IMR-90 (cell line): ENCODE measurements around the gene GRAMD1A. TPM values are rescaled to one million over a fixed set of nuclear protein-coding genes. Genes with fewer than 3 reads are reported as not detected.

Source experiments
- ATAC-seq: fragments of 200-7000 bp; cut with Tn5 transposase; 2 replicates; pipeline ENCODE4 v1.9.1; 2020; ENCODE audit warnings: low read depth, mild to moderate bottlenecking, moderate library complexity
- BruUV-seq: library from RNA; stranded (reverse); fragments of 400-500 nt; replicated peaks from 2 replicates; lab custom pipeline; 2021; lab: Mats Ljungman, UMichigan
- CTCF ChIA-PET: fragments of 300-600 bp; formaldehyde crosslinking; extraction: SDS; loops from one replicate; lab custom pipeline; 2021; ENCODE audit warnings: antibody characterized with exemption; lab: Yijun Ruan, JAX
- POLR2A ChIA-PET: fragments of 300-600 bp; sonication (Branson Sonifier 250); formaldehyde crosslinking; loops from one replicate; lab custom pipeline; 2022; ENCODE audit warnings: antibody characterized with exemption; ENCODE audit not compliant: unreplicated experiment; lab: Charles Lee
- DNase-seq: peaks from one replicate; pipeline ENCODE4 v3.0.0; 2013
- H2AFZ ChIP-seq: replicated peaks from 2 replicates; pipeline ENCODE3; 2013; ENCODE audit warnings: low read length, mild to moderate bottlenecking; ENCODE audit not compliant: poor library complexity
- H2AK5ac ChIP-seq: 2 replicates; pipeline ENCODE4 v1.6.1; 2013; ENCODE audit warnings: low read depth, low read length, inconsistent platforms
- H2AK9ac ChIP-seq: replicated peaks from 2 replicates; pipeline ENCODE3; 2013; ENCODE audit warnings: mild to moderate bottlenecking, low read depth, low read length, moderate library complexity; ENCODE audit not compliant: poor library complexity
- H2BK120ac ChIP-seq: 2 replicates; pipeline ENCODE4 v1.6.1; 2013; ENCODE audit warnings: low read depth, low read length, inconsistent platforms
- H2BK15ac ChIP-seq: 3 replicates; pipeline ENCODE4 v1.6.1; 2013; ENCODE audit warnings: low read depth, low read length, inconsistent platforms
- H2BK20ac ChIP-seq: 2 replicates; pipeline ENCODE4 v1.6.1; 2013; ENCODE audit warnings: low read depth, mild to moderate bottlenecking, inconsistent platforms, low read length, moderate library complexity
- H2BK5ac ChIP-seq: 2 replicates; pipeline ENCODE4 v1.6.1; 2013; ENCODE audit warnings: mild to moderate bottlenecking, low read depth, low read length, inconsistent platforms; ENCODE audit not compliant: poor library complexity, severe bottlenecking
- H3K14ac ChIP-seq: replicated peaks from 2 replicates; pipeline ENCODE4 v1.6.1; 2013; ENCODE audit warnings: low read depth, low read length, inconsistent platforms
- H3K18ac ChIP-seq: 2 replicates; pipeline ENCODE4 v1.6.1; 2013; ENCODE audit warnings: low read depth, low read length, control low read depth
- H3K23ac ChIP-seq: 2 replicates; pipeline ENCODE4 v1.6.1; 2013; ENCODE audit warnings: low read depth, low read length, inconsistent platforms
- H3K27ac ChIP-seq: 2 replicates; pipeline ENCODE4 v1.5.1; 2013; ENCODE audit warnings: mild to moderate bottlenecking, control low read depth, low read length; ENCODE audit not compliant: insufficient read depth
- H3K27me3 ChIP-seq: 2 replicates; pipeline ENCODE4 v1.6.1; 2013; ENCODE audit warnings: low read length; ENCODE audit not compliant: control insufficient read depth, insufficient read depth
- H3K36me3 ChIP-seq: 2 replicates; pipeline ENCODE4 v1.6.1; 2013; ENCODE audit warnings: low read length, mixed read lengths; ENCODE audit not compliant: control insufficient read depth, insufficient read depth
- H3K4ac ChIP-seq: 2 replicates; pipeline ENCODE4 v1.6.1; 2013; ENCODE audit warnings: low read depth, low read length, inconsistent platforms
- H3K4me1 ChIP-seq: 2 replicates; pipeline ENCODE4 v1.6.1; 2013; ENCODE audit warnings: low read length, mixed read lengths; ENCODE audit not compliant: control insufficient read depth, insufficient read depth
- H3K4me2 ChIP-seq: 2 replicates; pipeline ENCODE4 v1.6.1; 2013; ENCODE audit warnings: low read depth, mild to moderate bottlenecking, control low read depth, low read length, moderate library complexity
- H3K4me3 ChIP-seq: 2 replicates; pipeline ENCODE4 v1.5.1; 2013; ENCODE audit warnings: low read depth, mild to moderate bottlenecking, control low read depth, low read length, moderate library complexity; ENCODE audit not compliant: insufficient read depth
- H3K56ac ChIP-seq: 2 replicates; pipeline ENCODE4 v1.6.1; 2013; ENCODE audit warnings: low read length, inconsistent platforms; ENCODE audit not compliant: insufficient read depth; ENCODE audit errors: extremely low read depth
- H3K79me1 ChIP-seq, 2 experiments: 2 replicates each; pipeline ENCODE4 v1.6.1; 2013; ENCODE audit warnings: low read length in 2 of 2, inconsistent platforms in 1 of 2, low read depth in 1 of 2
- H3K9ac ChIP-seq: 2 replicates; pipeline ENCODE4 v1.6.1; 2013; ENCODE audit warnings: low read depth, low read length, control low read depth
- H3K9me1 ChIP-seq: 2 replicates; pipeline ENCODE4 v1.6.1; 2013; ENCODE audit warnings: low read length, inconsistent platforms; ENCODE audit not compliant: insufficient read depth
- H3K9me3 ChIP-seq: 2 replicates; pipeline ENCODE4 v1.6.1; 2013; ENCODE audit warnings: low read length; ENCODE audit not compliant: control insufficient read depth, insufficient read depth
- H4K20me1 ChIP-seq: 2 replicates; pipeline ENCODE4 v1.6.1; 2013; ENCODE audit warnings: low read length, inconsistent platforms; ENCODE audit not compliant: insufficient read depth
- H4K5ac ChIP-seq: 2 replicates; pipeline ENCODE4 v1.6.1; 2013; ENCODE audit warnings: mild to moderate bottlenecking, low read depth, low read length, control low read depth
- H4K8ac ChIP-seq, 2 experiments: 2 replicates each; pipeline ENCODE4 v1.6.1; 2013; ENCODE audit warnings: low read depth in 2 of 2, low read length in 2 of 2, control low read depth in 1 of 2, inconsistent platforms in 1 of 2
- H4K91ac ChIP-seq: 2 replicates; pipeline ENCODE4 v1.6.1; 2013; ENCODE audit warnings: low read depth, low read length, inconsistent platforms; ENCODE audit not compliant: insufficient read depth
- CTCF ChIP-seq: conservative IDR thresholded peaks from 2 replicates; pipeline ENCODE4 v1.5.1; 2012; ENCODE audit warnings: mild to moderate bottlenecking, low read depth, low read length, improper control_type of control experiment
- ELK1 ChIP-seq: fragments of 150-350 bp; IDR thresholded peaks from 2 replicates; pipeline ENCODE4 v1.6.1; 2016; ENCODE audit warnings: low read depth, mild to moderate bottlenecking, low read length, moderate library complexity, borderline replicate concordance
- MXI1 ChIP-seq: IDR thresholded peaks from 2 replicates; pipeline ENCODE4 v1.6.1; 2012; ENCODE audit warnings: low read depth, mild to moderate bottlenecking, low read length, moderate library complexity, borderline replicate concordance
- USF2 ChIP-seq: fragments of 150-350 bp; IDR thresholded peaks from 2 replicates; pipeline ENCODE4 v1.6.1; 2017; ENCODE audit warnings: mild to moderate bottlenecking, antibody characterized with exemption, low read length, low read depth
- WGBS, 2 experiments: methylation state at CpG; one replicate each; pipeline versions ENCODE4 v1.1.5 to v1.1.7; 2013; ENCODE audit warnings: missing lambda C conversion rate in 2 of 2; ENCODE audit not compliant: insufficient read length in 1 of 2; ENCODE audit errors: extremely low coverage in 2 of 2; 5-methylcytosine and 5-hydroxymethylcytosine counted together
- dilution Hi-C: fragments of 300-500 bp; cut with HindIII; formaldehyde crosslinking; loops from one replicate; pipeline ENCODE4 v1.14.3; 2018; ENCODE audit warnings: low sequenced_read_pairs; ENCODE audit not compliant: unreplicated experiment
- in situ Hi-C: fragments of 300-500 bp; cut with MboI; formaldehyde crosslinking; loops from 3 replicates; pipeline ENCODE4 v1.14.3; 2019; ENCODE audit warnings: low sequenced_read_pairs, inconsistent platforms, mixed read lengths
- intact Hi-C: fragments of 100-400 bp; cut with micrococcal nuclease; formaldehyde crosslinking; loops from 2 replicates; pipeline ENCODE4 v1.10.0; 2022
- polyA plus RNA-seq, 3 experiments: library from polyadenylated mRNA; depleted of rRNA; stranded (reverse); fragments of >200 nt; gene quantifications; 2 replicates each; pipeline ENCODE4 v1.2.3, GENCODE V29; 2012; ENCODE audit warnings: low replicate concordance in 1 of 3
- total RNA-seq: library from RNA; depleted of rRNA; stranded (reverse); fragments of >200 nt; gene quantifications from 2 replicates; pipeline ENCODE4 v1.2.3, GENCODE V29; 2012

GRAMD1A gene
- total and polyA plus RNA-seq, 2 of the 4 experiments (the other 2 are of a cell fraction), result 11.1 to 63.0 TPM

- Histone ChIP-seq H2BK120ac (no peak overlapping the region), H2BK5ac (peak overlapping the region; percentile 75), H3K23ac (peak overlapping the region; percentile 61), H3K36me3 (peaks cover 13% of the 10 kb centered on the region), H4K20me1 (peaks cover 44% of the 10 kb centered on the region), H2AFZ (peak overlapping the region; percentile 82), H3K9me3 (no peaks in the 10 kb centered on the region), H3K9ac (peak overlapping the region; percentile 47), H4K91ac (peak overlapping the region; percentile 20), H3K4me1 (peaks cover 15% of the 10 kb centered on the region), H2BK15ac (no peak overlapping the region), H3K56ac (peak overlapping the region; percentile 54; the same call in 1 of the 2 replicates), H4K8ac (peak overlapping the region; percentile 17 to 41; a peak in 1 of 4 replicates), H3K79me1 (peaks cover 24 to 59% of the 10 kb centered on the region in 2 experiments), H2BK20ac (no peak overlapping the region), H3K4me2 (peak overlapping the region; percentile 91), H2AK9ac (peak overlapping the region; percentile 78), H3K9me1 (peaks cover 20% of the 10 kb centered on the region), H3K14ac (peak overlapping the region; percentile 84), H4K5ac (peak overlapping the region; percentile 50), H3K4me3 (peak overlapping the region; percentile 96), H2AK5ac (peak overlapping the region; percentile 48), H3K27ac (peak overlapping the region; percentile 92), H3K4ac (peak overlapping the region; percentile 55), H3K18ac (peak overlapping the region; percentile 18), H3K27me3 (no peaks in the 10 kb centered on the region)
- ChIA-PET CTCF (no interaction called here), POLR2A (no interaction called here)
- DNase-seq, result peak; percentile 50
- dilution Hi-C loops (no loop called here), in situ Hi-C loops (no loop called here), intact Hi-C loops (no loop called here)
- 0% methylated on average over 16 of the region's 46 CpGs; no CpG with 5 or more reads in 1 of the 2 experiments for WGBS, 2 experiments
- TF ChIP-seq USF2, result no peak
- peak; percentile 34; the same call in 1 of the 2 replicates for TF ChIP-seq MXI1
- TF ChIP-seq ELK1, result no peak
- TF ChIP-seq CTCF, result no peak
- BruUV-seq, result no TSS peak
- ATAC-seq, result peak; percentile 21
Measured at GRCh38 chr19:35000647-35001501, 751 bp downstream of the GRAMD1A start.
